Endothelial cell of umbilical vein (primary cell): Measurements from ENCODE around the gene GOLGA8B. TPM values are rescaled to one million over a fixed set of nuclear protein-coding genes. Genes with fewer than 3 reads are reported as not detected.

ENCODE experiments used
- BruUV-seq: library from RNA; stranded (reverse); fragments of 400-500 nt; replicated peaks from 2 replicates; lab custom pipeline; 2021; lab: Mats Ljungman, UMichigan
- CTCF ChIA-PET: fragments of 300-600, 350-600 bp; sonication (Branson Sonifier 250); formaldehyde crosslinking; loops from one replicate; lab custom pipeline; 2021; ENCODE audit warnings: antibody characterized with exemption, inconsistent platforms; lab: Charles Lee
- POLR2A ChIA-PET: fragments of 300-600, 350-600 bp; sonication (Branson Sonifier 250); formaldehyde crosslinking; loops from one replicate; lab custom pipeline; 2021; ENCODE audit warnings: antibody characterized with exemption, inconsistent platforms; lab: Charles Lee
- DNase-seq: peaks from one replicate; pipeline ENCODE4 v3.0.0-alpha.2; 2011; ENCODE audit warnings: low read depth, low spot score
- FAIRE-seq: peaks from 2 replicates; lab custom pipeline; 2011; peaks lifted over from hg19 to GRCh38; lab: Jason Lieb, UNC
- H2AFZ ChIP-seq: 2 replicates; pipeline ENCODE4 v1.6.0; 2012; ENCODE audit warnings: low read depth, low read length, control low read depth, inconsistent platforms
- H3K27ac ChIP-seq: 2 replicates; pipeline ENCODE4 v1.5.1; 2011; ENCODE audit warnings: low read depth, mild to moderate bottlenecking, control low read depth, low read length, moderate library complexity; ENCODE audit not compliant: insufficient read depth
- H3K27me3 ChIP-seq, 2 experiments: 2 replicates each; pipeline versions ENCODE4 v1.6.0 to v1.6.1; 2011; ENCODE audit warnings: low read length in 2 of 2, mixed read lengths in 1 of 2; ENCODE audit not compliant: control insufficient read depth in 2 of 2, insufficient read depth in 2 of 2
- H3K36me3 ChIP-seq, 2 experiments: 2 replicates in 1 of 2; 3 replicates in 1 of 2; pipeline ENCODE4 v1.5.1; 2011; ENCODE audit warnings: low read length in 2 of 2, mild to moderate bottlenecking in 1 of 2, moderate library complexity in 1 of 2; ENCODE audit not compliant: control insufficient read depth in 2 of 2, insufficient read depth in 2 of 2; ENCODE audit errors: extremely low read depth in 1 of 2
- H3K4me1 ChIP-seq: 3 replicates; pipeline ENCODE4 v1.5.1; 2011; ENCODE audit warnings: mild to moderate bottlenecking, low read length; ENCODE audit not compliant: control insufficient read depth, insufficient read depth; ENCODE audit errors: extremely low read depth
- H3K4me2 ChIP-seq: 2 replicates; pipeline ENCODE4 v1.6.1; 2011; ENCODE audit warnings: low read length, control low read depth, mixed read lengths; ENCODE audit not compliant: insufficient read depth
- H3K4me3 ChIP-seq, 3 experiments: fragments of 200-600 bp in 1 of 3; sonication (generic), shearing (Covaris generic) in 1 of 3; replicated peaks in 1 of 3; 2 replicates each; pipeline ENCODE4 v1.5.1; 2011 to 2016; ENCODE audit warnings: control low read depth in 3 of 3, low read length in 3 of 3, mild to moderate bottlenecking in 2 of 3, inconsistent platforms in 1 of 3, low read depth in 1 of 3, moderate library complexity in 1 of 3; ENCODE audit not compliant: insufficient read depth in 1 of 3
- H3K79me2 ChIP-seq: 2 replicates; pipeline ENCODE4 v1.6.0; 2012; ENCODE audit warnings: low read length, inconsistent platforms; ENCODE audit not compliant: control insufficient read depth, insufficient read depth
- H3K9ac ChIP-seq: replicated peaks from 2 replicates; pipeline ENCODE3; 2011; ENCODE audit warnings: low read length, control low read depth; ENCODE audit not compliant: insufficient read depth; ENCODE audit errors: extremely low read depth
- H3K9me1 ChIP-seq: replicated peaks from 3 replicates; pipeline ENCODE4 v1.6.0; 2011; ENCODE audit warnings: mild to moderate bottlenecking, low read length; ENCODE audit not compliant: control insufficient read depth, insufficient read depth; ENCODE audit errors: extremely low read depth
- H3K9me3 ChIP-seq: replicated peaks from 2 replicates; pipeline ENCODE4 v1.5.1; 2012; ENCODE audit warnings: low read length, inconsistent platforms; ENCODE audit not compliant: control insufficient read depth, insufficient read depth
- H4K20me1 ChIP-seq: replicated peaks from 2 replicates; pipeline ENCODE3; 2011; ENCODE audit warnings: mild to moderate bottlenecking, low read length; ENCODE audit not compliant: control insufficient read depth, insufficient read depth; ENCODE audit errors: extremely low read depth
- CTCF ChIP-seq, 2 donors: IDR thresholded peaks; 1 replicate in 1 of 2; 2 replicates in 1 of 2; pipeline ENCODE4 v1.5.1; 2011; ENCODE audit warnings: low read length in 2 of 2, mild to moderate bottlenecking in 2 of 2, moderate library complexity in 2 of 2, control low read depth in 1 of 2, inconsistent platforms in 1 of 2, low read depth in 1 of 2; ENCODE audit not compliant: insufficient read depth in 1 of 2; ENCODE audit errors: extremely low read depth in 1 of 2
- EZH2 ChIP-seq: IDR thresholded peaks from 2 replicates; pipeline ENCODE4 v1.6.1; 2012; ENCODE audit warnings: borderline replicate concordance, low read depth, mild to moderate bottlenecking, moderate library complexity, low read length, inconsistent platforms; ENCODE audit not compliant: severe bottlenecking
- FOS ChIP-seq: IDR thresholded peaks from 2 replicates; pipeline ENCODE4 v1.6.1; 2011; ENCODE audit warnings: mild to moderate bottlenecking, low read length, moderate library complexity, borderline replicate concordance; ENCODE audit not compliant: insufficient read depth
- GATA2 ChIP-seq: IDR thresholded peaks from 2 replicates; pipeline ENCODE4 v1.7.0; 2011; ENCODE audit warnings: low read depth, mild to moderate bottlenecking, moderate library complexity, mixed read lengths, low read length; ENCODE audit not compliant: insufficient read length, insufficient read depth
- JUN ChIP-seq: IDR thresholded peaks from 2 replicates; pipeline ENCODE4 v1.6.1; 2011; ENCODE audit warnings: borderline replicate concordance, low read depth; ENCODE audit not compliant: insufficient read length, insufficient read depth
- POLR2A ChIP-seq: IDR thresholded peaks from 2 replicates; pipeline ENCODE4 v1.6.1; 2012; ENCODE audit warnings: low read depth, mild to moderate bottlenecking, control low read depth, low read length
- POLR2AphosphoS5 ChIP-seq: IDR thresholded peaks from 2 replicates; pipeline ENCODE4 v1.6.1; 2012; ENCODE audit warnings: low read depth, mild to moderate bottlenecking, control low read depth, low read length, moderate library complexity; ENCODE audit not compliant: insufficient read depth
- dilution Hi-C: fragments of 300-500 bp; cut with MboI; formaldehyde crosslinking; loops from one replicate; pipeline ENCODE4 v1.15.0; 2019; ENCODE audit warnings: low sequenced_read_pairs; ENCODE audit not compliant: extremely low pct_ligation_motif_present
- intact Hi-C: fragments of 100-400 bp; cut with micrococcal nuclease; formaldehyde crosslinking; loops from one replicate; pipeline ENCODE4 v1.10.0; 2022
- polyA plus RNA-seq, 4 experiments: library from polyadenylated mRNA; depleted of rRNA in 3 of 4; stranded (reverse) in 3 of 4; unstranded in 1 of 4; fragments of >200 nt; gene quantifications; 2 replicates each; pipeline versions ENCODE4 v1.2.1 to v1.2.3, GENCODE V29; 2011 to 2012; ENCODE audit warnings: missing spikeins in 1 of 4
- total RNA-seq: library from RNA; stranded (reverse); gene quantifications from 2 replicates; pipeline ENCODE4 v1.2.3, GENCODE V29; 2021

Gene GOLGA8B
- total and polyA plus RNA-seq, 2 donors (not counting 3 experiments of a cell fraction or from before 2014, with no cell fraction given): 30.9 to 36.0 TPM

- BruUV-seq: no TSS peak
- DNase-seq (no peak), FAIRE-seq (no peak)
- H3K79me2 ChIP-seq: no peaks in the 10 kb centered on the region
- H3K27ac ChIP-seq: no peak overlapping the region
- intact Hi-C loops: no loop called here
- ChIA-PET POLR2A (no interaction called here), CTCF (interaction anchor here (1.0 to 2.4 kb wide), 4 partner anchors 10 to 314 kb away, joined by 3 to 6 read pairs (median 4); no protein-coding TSS in a partner anchor)
- H3K9me3 ChIP-seq: no peaks in the 10 kb centered on the region
- no peak overlapping the region for H3K9ac ChIP-seq
- H3K27me3 ChIP-seq: no peaks in the 10 kb centered on the region
- peaks cover 25% of the 10 kb centered on the region for H3K4me1 ChIP-seq
- no peak overlapping the region for H2AFZ ChIP-seq
- dilution Hi-C loops: no loop called here
- H4K20me1 ChIP-seq: no peaks in the 10 kb centered on the region
- H3K4me2 ChIP-seq: no peak overlapping the region
- no peak overlapping the region for H3K4me3 ChIP-seq
- H3K36me3 ChIP-seq: no peaks in the 10 kb centered on the region
- TF ChIP-seq CTCF (IDR thresholded peaks at IDR 0.05; ENCODE audit: extremely low read depth in 1 of 2, insufficient read depth in 1 of 2, low read depth in 1 of 2, low read length in 2 of 2) (no peak), POLR2AphosphoS5 (no peak), POLR2A (no peak), FOS (no peak), JUN (no peak), EZH2 (no peak), GATA2 (no peak)
- H3K9me1 ChIP-seq: no peaks in the 10 kb centered on the region
Observed at GRCh38 chr15:34606545-34606944, 23.1 kb upstream of the GOLGA8B start.
